Measurements from ENCODE around the gene PCP4L1.
A peak's percentile ranks its signal among the peaks of the same experiment; 100 is the strongest.

PCP4L1 gene

DNA sequence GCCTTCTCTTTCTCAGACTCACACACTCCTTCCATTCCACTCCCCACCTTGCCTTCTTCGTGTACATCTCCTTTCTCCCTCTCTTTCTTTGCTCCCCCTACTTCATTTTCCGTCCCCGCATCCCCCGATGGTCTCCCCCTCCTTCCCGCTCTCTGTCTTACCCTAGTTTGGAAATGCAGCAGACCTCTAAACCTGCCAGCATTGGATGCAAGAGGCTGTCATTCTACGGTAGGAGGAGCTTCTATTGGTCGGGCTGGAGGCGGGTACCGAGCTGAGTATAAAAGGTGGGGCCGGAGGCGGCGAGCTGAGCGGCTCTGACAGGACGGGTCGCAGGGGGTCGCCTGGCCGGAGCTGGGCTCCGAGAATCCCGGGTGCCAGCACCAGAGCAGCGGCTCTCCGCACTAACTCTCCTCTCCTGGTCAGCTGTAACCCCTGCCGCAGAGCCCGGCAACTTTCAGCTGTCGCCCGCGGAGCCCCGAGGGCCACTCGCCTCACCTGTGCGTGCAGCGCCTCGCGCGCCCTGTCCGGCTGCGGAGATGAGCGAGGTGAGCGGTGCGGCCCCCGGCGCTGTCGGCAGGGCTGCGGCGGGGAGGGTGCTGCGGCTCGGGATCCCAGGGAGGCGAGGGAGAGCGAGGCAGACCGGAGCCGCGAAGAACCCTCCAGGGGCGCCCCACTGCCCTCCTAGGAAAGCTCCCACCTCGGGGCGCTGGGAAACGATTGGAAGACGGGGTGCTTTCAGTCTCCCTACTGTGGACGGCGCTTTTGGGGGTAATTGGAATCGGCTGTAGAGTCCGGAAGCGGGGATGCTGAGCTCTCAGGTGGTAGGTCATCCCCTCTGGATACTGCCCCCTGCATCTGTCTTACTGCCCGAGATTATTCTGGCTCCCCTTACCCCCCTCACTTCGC is at the start of gene PCP4L1:
Gene PCP4L1, plus strand, starts transcription at position 307 of the 906 bp plus-strand sequence. Its CDS starts 230 bp downstream, at position 537.
- H3K27ac ChIP-seq = no peak within 1 kb of the TSS
- TF ChIP-seq, protein P1, sequence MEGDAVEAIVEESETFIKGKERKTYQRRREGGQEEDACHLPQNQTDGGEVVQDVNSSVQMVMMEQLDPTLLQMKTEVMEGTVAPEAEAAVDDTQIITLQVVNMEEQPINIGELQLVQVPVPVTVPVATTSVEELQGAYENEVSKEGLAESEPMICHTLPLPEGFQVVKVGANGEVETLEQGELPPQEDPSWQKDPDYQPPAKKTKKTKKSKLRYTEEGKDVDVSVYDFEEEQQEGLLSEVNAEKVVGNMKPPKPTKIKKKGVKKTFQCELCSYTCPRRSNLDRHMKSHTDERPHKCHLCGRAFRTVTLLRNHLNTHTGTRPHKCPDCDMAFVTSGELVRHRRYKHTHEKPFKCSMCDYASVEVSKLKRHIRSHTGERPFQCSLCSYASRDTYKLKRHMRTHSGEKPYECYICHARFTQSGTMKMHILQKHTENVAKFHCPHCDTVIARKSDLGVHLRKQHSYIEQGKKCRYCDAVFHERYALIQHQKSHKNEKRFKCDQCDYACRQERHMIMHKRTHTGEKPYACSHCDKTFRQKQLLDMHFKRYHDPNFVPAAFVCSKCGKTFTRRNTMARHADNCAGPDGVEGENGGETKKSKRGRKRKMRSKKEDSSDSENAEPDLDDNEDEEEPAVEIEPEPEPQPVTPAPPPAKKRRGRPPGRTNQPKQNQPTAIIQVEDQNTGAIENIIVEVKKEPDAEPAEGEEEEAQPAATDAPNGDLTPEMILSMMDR (conservative IDR thresholded peaks at IDR 0.05) = no peak
- no peak for TF ChIP-seq ZFX (IDR thresholded peaks at IDR 0.05)

GRCh38 chr1:161209790-161210409 is 48.6 kb upstream of the PCP4L1 start:
- TF ChIP-seq, protein P1 (conservative IDR thresholded peaks at IDR 0.05) = peak; percentile 97
- TF ChIP-seq ZFX (IDR thresholded peaks at IDR 0.05) = no peak

DNA sequence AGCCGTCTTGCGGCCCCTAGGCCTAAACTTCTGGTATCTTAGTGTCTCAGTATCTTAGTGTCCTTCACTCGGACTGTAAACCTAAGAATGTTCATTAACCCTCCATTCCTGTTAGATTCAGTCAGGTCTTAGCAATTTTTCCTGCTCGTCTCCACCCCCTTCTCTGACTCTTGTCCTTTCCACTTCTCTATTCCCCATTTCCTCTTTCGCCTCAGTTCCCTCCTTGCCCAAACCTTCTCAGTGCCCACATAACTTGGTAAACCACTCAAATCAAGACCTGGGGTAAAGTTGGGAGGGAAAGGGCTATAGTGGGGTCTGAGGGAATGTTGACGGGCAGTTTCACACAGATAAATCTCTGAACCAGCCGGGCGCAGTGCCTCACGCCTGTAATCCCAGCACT is 44.2 kb upstream of the PCP4L1 start:
- no peak overlapping the region for H3K27ac ChIP-seq

More at GRCh38 chr1:161209790-161210409, 48.6 kb upstream of the PCP4L1 start:
- no peak overlapping the region for H3K27ac ChIP-seq

GRCh38 chr1:161215076-161215475 is 43.5 kb upstream of the PCP4L1 start, which contains the start of gene FCER1G:
FCER1G (plus strand) TSS chr1:161215295; CDS start chr1:161215322, 27 bp downstream.
- TF ChIP-seq ZFX (IDR thresholded peaks at IDR 0.05) = no peak
- TF ChIP-seq, protein P1 (conservative IDR thresholded peaks at IDR 0.05) = no peak

More for the DNA sequence above, 44.2 kb upstream of the PCP4L1 start:
- TF ChIP-seq, protein P1 (conservative IDR thresholded peaks at IDR 0.05) = no peak
- TF ChIP-seq ZFX (IDR thresholded peaks at IDR 0.05) = no peak

DNA sequence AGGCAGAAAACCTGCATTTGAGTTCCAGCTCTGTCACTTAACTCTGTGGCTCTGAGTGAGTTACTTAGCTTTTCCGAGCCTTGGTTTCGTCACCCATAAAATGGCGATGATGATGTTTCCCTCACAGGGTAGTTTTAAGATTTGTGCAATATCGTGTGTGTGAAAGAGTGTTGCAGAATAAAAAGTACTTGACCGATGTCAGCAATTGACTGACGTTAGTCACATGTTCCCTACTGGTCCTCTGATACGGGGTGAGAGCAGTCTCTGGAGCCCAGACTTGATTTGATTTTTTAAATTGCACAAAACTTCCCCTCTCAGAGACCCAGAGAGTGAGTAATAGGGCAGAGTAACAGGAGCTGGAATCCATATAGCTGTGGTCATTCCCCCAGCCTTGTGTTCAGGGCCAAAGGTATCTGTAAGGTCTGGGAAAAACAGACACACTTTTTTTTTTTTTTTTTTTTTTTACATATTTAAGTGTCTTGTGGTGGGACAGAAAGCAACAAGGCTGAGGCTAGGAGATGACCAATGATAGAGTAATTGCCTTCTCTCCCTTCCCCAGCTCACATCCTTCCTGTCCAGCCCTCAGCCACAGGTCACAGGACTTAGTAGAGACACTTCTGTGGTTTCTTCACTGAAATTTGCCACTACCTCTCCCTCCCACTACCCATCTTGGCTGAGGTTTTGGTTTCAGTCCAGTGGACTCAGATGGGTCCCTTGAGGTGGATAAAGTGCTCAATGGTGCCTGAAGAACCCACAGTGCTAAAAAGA is 41.4 kb upstream of the PCP4L1 start:
- TF ChIP-seq, protein P1 (conservative IDR thresholded peaks at IDR 0.05) = no peak
- no peak for TF ChIP-seq ZFX (IDR thresholded peaks at IDR 0.05)
- H3K27ac ChIP-seq = no peak overlapping the region

More at GRCh38 chr1:161215076-161215475, 43.5 kb upstream of the PCP4L1 start, which contains the start of gene FCER1G:
- H3K27ac ChIP-seq = no peak within 1 kb of the TSS

DNA sequence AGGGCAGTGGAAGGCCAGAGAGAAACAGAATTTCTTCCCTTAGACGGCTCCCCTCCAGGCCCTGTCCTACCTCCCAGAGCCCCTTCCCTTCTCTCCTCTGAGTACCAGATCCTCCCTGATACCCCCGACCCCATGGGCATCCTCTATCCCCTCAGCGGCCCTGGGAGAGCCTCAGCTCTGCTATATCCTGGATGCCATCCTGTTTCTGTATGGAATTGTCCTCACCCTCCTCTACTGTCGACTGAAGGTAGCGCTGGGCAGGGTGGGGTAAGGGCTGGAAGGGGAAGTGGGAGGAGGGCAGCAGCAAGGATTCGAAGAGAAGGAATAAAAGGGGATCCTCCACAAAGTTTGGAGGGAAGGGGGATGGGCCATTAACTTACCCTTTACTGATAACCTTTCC is 40.7 kb upstream of the PCP4L1 start:
- TF ChIP-seq, protein P1 (conservative IDR thresholded peaks at IDR 0.05) = no peak
- TF ChIP-seq ZFX (IDR thresholded peaks at IDR 0.05) = no peak
- no peak overlapping the region for H3K27ac ChIP-seq

Measured in C4-2B (cell line).